Left renal cortex interstitium (tissue), 4 donors: Measurements from ENCODE around the gene PNLIPRP2. TPM values are rescaled to one million over a fixed set of nuclear protein-coding genes. Genes with fewer than 3 reads are reported as not detected.

Experiments
- DNase-seq, 4 donors: peaks; one replicate each; pipeline ENCODE4 v3.0.0-alpha.2; 2013; ENCODE audit warnings: low read depth in 4 of 4, low spot score in 2 of 4, missing footprints in 1 of 4
- polyA plus RNA-seq, 4 donors: library from polyadenylated mRNA; unstranded; fragments of 120-200 nt; gene quantifications; one replicate each; pipeline ENCODE4 v1.2.1, GENCODE V29; 2013; ENCODE audit not compliant: insufficient read length in 4 of 4

PNLIPRP2 gene
- polyA plus RNA-seq, 4 donors: 0.10 TPM; not detected in 3

DNA sequence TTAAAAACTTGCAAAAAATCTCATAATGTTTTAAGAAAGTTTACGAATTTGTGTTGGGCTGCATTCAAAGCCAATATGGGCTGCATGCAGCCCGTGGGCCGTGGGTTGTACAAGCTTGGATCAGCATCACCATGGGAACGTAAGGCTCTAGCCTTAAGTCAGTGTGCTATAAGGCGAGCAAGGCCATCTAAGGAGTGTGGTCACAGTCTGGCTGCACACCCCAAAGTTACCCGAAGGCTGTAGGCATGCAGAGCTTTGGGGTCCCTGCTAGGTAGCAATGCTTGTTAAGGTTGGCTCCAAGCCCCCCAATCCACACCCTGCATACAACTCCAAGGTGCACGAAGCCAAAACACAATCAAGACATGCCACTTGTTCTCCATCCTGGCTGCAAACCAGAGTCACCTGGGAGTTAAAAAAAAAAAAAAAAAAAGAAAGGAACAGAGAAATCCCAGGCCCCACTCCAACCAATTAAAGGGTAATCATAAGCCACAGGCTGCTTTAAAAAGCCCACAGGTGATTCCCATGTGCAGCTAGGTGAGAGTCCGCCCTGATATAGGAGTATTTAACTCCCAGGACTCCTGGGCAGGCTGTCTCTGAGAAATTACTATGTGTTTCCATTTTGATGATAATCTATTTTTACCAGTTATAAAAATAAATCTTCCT lies 8.5 kb upstream of the PNLIPRP2 start:
- no peak for DNase-seq

- no peak for DNase-seq
These were observed 7.3 kb upstream of the PNLIPRP2 start for GRCh38 chr10:116613471-116613870.

GRCh38 chr10:116614796-116615195 lies 6.0 kb upstream of the PNLIPRP2 start:
- no peak for DNase-seq

DNA sequence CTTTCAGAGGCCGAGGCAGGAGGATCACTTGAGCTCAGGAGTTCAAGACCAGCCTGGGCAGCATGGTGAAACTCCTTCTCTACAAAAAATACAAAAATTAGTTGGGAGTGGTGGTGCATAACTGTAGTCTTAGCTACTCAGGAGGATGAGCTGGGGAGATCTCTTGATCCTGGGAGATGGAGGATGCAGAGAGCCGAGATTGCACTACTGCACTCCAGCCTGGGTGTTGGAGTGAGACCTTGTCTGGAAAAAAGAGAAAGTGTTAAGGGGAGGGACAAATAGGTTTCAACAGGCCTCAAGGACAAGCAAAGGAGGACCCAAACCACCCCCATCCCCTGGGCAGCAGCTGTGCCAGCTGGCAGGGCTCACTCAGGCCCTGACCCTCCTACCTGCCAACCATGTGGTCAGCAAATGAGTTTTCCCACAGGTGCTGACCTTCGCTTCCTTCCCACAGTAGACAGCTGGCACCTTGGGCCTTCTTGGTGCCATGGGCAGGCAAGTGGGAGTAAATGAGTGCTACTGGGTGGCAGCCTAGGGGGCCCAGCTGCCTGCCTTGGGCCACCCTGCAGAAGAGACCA lies 5.5 kb upstream of the PNLIPRP2 start:
- DNase-seq: no peak

- DNase-seq: no peak
These were observed 723 bp downstream of the PNLIPRP2 start for GRCh38 chr10:116621476-116621875.

GRCh38 chr10:116621934-116622655 lies 1.3 kb downstream of the PNLIPRP2 start:
- DNase-seq: no peak

- DNase-seq: no peak
These were observed 5.1 kb downstream of the PNLIPRP2 start for GRCh38 chr10:116625845-116626244.

DNA sequence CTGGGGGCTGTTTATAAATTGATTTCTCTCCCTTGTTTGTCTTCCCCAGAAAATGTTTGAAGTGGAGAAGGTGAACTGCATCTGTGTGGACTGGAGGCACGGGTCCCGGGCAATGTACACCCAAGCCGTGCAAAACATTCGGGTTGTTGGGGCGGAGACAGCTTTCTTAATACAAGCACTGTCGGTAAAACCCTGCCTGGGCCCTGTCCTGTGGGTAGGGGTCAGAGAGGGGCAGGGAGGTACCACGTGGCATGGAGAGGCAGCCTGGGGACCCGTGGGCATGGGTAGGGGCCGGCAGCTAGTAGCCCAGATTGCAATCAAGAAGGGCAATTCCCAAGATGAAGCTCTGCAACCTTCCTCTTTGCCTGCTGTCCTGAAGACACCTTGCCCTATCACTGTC lies 6.1 kb downstream of the PNLIPRP2 start:
- no peak for DNase-seq

DNA sequence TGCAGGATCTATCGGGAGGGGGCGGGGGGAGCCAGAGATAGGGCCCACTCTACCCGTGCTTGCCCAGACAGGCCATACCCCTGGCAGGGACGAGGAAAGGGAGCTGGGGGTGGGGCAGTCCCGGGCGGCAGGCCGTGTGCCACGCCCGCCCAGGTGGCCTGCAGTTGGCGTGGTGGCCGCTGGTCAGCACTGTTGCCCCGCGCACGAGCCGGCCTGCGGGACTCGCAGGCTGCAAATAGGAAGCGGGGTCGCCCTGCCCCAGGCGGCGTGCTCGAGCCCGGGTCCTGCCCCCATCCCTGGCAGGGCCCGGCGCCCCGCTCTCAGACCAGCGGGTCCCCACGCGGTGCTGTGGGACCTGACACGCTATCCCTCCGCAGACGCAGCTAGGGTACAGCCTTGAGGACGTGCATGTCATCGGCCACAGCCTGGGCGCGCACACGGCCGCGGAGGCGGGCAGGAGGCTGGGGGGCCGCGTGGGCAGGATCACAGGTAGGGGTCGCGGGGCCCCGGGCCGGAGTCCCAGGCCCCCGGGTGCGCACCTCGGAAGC lies 6.7 kb downstream of the PNLIPRP2 start:
- peak in 1 of 4 donors; percentile 19 for DNase-seq

GRCh38 chr10:116629340-116629739 lies 8.6 kb downstream of the PNLIPRP2 start:
- DNase-seq: no peak

DNA sequence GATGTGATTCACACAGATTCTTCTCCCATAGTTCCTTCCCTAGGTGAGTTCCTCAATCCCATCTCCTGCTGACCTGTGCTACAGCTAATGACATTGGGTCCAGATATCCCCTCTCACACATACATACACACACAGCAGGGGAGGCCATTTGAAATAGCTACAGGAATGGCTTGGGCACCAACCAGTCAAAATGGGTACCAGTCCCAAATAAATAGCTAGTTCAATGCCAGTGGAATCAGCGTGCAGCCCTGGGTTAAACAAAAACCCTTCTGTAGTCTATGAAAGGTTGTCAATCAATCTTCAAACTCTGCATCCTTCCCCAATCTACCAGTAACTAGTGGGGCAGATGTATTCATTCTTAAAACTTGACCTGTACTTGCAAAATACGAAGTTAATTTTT lies 9.3 kb downstream of the PNLIPRP2 start:
- DNase-seq: no peak

DNA sequence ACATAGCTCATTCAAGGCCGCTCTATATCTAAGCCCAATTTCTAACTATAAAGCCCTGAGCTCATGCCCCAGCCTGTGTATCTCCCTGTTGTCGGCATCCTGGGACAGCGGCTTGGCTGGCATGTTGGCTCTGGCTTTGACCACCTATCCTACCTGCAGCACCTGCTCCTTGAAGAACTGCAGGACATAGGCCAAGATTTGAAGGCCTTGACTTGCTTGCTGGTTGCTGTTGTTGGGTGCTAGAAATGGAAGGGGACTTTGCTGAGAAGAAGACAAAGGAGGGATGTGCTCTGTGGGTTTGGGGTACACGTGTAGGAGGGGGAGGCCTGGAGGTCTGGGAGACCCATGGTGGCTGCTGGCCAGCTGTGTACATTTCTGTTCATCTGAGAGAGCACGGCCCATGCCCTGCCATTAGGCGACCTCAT lies 11.1 kb downstream of the PNLIPRP2 start:
- DNase-seq: no peak

GRCh38 chr10:116632596-116633215 lies 12.0 kb downstream of the PNLIPRP2 start:
- DNase-seq: no peak

DNA sequence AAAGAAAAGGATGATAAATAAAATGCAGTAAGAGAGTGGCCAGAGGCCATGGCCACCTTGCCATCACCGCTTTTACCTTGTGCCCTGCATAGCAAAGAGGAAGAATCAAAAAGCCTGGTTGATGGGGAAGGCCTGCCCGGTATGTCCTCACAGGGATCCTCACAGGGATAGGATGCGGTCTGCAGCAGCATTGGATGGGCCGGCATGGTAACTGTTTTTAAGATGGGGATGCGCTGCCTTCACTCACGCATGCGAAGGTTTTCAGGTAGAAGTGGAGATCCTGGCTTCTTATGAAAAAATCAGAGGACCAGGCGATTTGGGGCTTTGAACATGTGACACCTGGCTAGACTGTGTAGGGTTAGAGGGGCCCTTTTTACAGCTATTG lies 12.5 kb downstream of the PNLIPRP2 start:
- DNase-seq: no peak

DNA sequence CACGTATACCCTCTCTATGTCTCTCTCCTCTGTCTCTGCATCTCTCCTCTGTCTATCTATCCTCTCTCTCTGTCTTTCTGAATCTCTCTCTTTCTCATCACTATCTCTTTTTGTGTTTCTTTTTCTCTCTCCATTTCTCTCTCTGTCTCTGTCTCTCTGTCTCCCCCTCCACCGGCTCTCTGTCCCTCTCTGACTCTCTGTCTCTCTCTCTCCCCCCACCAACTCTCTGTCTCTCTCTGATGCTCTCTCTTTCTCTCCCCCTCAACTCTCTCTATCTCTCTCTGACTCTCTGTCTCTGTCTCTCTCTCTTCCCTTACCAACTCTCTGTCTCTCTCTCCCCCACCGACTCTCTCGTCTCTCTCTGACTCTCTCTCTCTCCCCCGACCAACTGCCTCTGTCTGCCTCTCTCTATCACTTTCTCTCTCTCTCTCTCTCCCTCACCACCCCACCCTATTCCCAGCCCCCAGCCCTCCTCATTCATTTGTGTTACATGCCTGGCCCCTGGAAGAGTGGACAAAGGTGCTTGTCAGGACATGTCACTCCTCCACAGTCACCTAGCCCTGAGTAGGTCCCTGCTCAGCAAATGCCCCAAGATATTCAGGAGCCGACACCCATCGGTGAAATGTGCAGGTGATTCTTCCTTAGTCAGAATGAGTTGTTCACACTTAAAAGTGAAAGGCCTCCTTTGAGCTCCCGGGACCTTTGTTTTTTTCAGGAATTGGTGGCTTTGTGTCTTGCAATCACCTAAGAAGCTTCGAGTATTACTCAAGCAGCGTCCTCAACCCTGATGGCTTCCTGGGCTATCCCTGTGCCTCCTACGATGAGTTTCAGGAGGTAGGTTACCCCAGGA lies 13.6 kb downstream of the PNLIPRP2 start:
- DNase-seq: no peak

GRCh38 chr10:116636385-116636784 lies 15.6 kb downstream of the PNLIPRP2 start:
- DNase-seq: no peak

DNA sequence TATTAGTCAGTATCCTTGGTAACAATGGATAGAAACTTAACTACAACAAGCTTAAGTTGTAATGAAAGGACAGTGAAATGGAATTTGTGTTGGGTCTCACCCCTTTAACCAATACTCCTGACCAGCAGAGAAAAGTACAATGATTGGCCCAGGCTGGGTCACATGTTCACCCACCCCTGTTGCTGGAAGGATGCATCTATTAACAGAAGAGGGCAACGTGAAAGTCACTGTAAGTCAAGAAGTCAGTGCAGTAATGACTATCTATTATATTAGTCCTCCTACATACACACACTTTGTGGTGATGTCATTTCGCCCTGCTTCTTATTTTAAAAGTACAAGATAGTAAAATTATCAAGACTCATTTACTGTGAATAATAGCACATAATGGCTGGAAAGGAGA lies 16.2 kb downstream of the PNLIPRP2 start:
- no peak for DNase-seq

- DNase-seq: no peak
These were observed 17.1 kb downstream of the PNLIPRP2 start for GRCh38 chr10:116637830-116638229.

- no peak for DNase-seq
These were observed 25.7 kb downstream of the PNLIPRP2 start for GRCh38 chr10:116646502-116646901.

DNA sequence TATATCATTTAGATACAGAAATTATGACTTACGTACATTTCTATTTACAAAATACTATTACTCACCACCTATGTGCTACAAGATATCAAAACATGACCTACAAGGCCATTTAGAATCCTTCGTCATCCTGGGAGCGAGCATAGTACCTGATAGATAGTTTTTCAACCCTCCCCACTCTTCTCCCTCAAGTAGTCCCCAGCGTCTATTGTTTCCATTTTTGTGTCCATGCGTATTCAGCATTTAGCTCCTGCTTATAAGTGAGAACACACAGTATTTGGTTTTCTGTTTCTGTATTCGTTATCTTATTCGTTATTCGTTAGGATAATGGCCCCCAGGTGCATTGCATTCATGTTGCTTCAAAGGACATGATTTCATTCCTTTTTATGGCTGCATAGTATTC lies 28.1 kb downstream of the PNLIPRP2 start:
- no peak for DNase-seq
